ENCODE measurements around the gene CCDC102A.

CCDC102A gene

GRCh38 chr16:57574646-57575467, 38.5 kb upstream of the CCDC102A start:
- Histone ChIP-seq H3K27me3 (ENCODE audit: insufficient read depth, poor library complexity, severe bottlenecking) (no peaks in the 10 kb centered on the region), H3K4me3 (ENCODE audit: severe bottlenecking) (no peak overlapping the region), H3K4me1 (ENCODE audit: insufficient read depth, poor library complexity, severe bottlenecking) (no peaks in the 10 kb centered on the region), H3K27ac (ENCODE audit: poor library complexity, severe bottlenecking) (no peak overlapping the region), H3K36me3 (ENCODE audit: low read depth) (no peaks in the 10 kb centered on the region), H3K9me3 (ENCODE audit: severe bottlenecking) (no peaks in the 10 kb centered on the region)
- DNase-seq (ENCODE audit: low spot score) (peak; percentile 55), ATAC-seq (ENCODE audit: low read depth) (no peak)
- TF ChIP-seq CTCF (IDR thresholded peaks at IDR 0.05; ENCODE audit: poor library complexity, severe bottlenecking) = no peak

- no peaks in the 10 kb centered on the region for H3K4me1 ChIP-seq (ENCODE audit: insufficient read depth, poor library complexity, severe bottlenecking)
- no peak overlapping the region for H3K4me3 ChIP-seq (ENCODE audit: severe bottlenecking)
- DNase-seq (ENCODE audit: low spot score) = peak; percentile 49
- H3K9me3 ChIP-seq (ENCODE audit: severe bottlenecking) = no peaks in the 10 kb centered on the region
- no peaks in the 10 kb centered on the region for H3K36me3 ChIP-seq (ENCODE audit: low read depth)
- H3K27ac ChIP-seq (ENCODE audit: poor library complexity, severe bottlenecking) = no peak overlapping the region
- no peaks in the 10 kb centered on the region for H3K27me3 ChIP-seq (ENCODE audit: insufficient read depth, poor library complexity, severe bottlenecking)
- no peak for ATAC-seq (ENCODE audit: low read depth)
- no peak for TF ChIP-seq CTCF (IDR thresholded peaks at IDR 0.05; ENCODE audit: poor library complexity, severe bottlenecking)
Measured at GRCh38 chr16:57574086-57574485, 37.7 kb upstream of the CCDC102A start.

- no peak for TF ChIP-seq CTCF (IDR thresholded peaks at IDR 0.05; ENCODE audit: poor library complexity, severe bottlenecking)
- no peaks in the 10 kb centered on the region for H3K36me3 ChIP-seq (ENCODE audit: low read depth)
- DNase-seq (ENCODE audit: low spot score) (no peak), ATAC-seq (ENCODE audit: low read depth) (no peak)
- H3K9me3 ChIP-seq (ENCODE audit: severe bottlenecking) = no peaks in the 10 kb centered on the region
- H3K27ac ChIP-seq (ENCODE audit: poor library complexity, severe bottlenecking) = no peak overlapping the region
- H3K4me3 ChIP-seq (ENCODE audit: severe bottlenecking) = no peak overlapping the region
- no peaks in the 10 kb centered on the region for H3K4me1 ChIP-seq (ENCODE audit: insufficient read depth, poor library complexity, severe bottlenecking)
- no peaks in the 10 kb centered on the region for H3K27me3 ChIP-seq (ENCODE audit: insufficient read depth, poor library complexity, severe bottlenecking)
Measured at GRCh38 chr16:57572978-57573728, 36.8 kb upstream of the CCDC102A start.

- Histone ChIP-seq H3K4me3 (ENCODE audit: severe bottlenecking) (no peak overlapping the region), H3K4me1 (ENCODE audit: insufficient read depth, poor library complexity, severe bottlenecking) (no peaks in the 10 kb centered on the region), H3K9me3 (ENCODE audit: severe bottlenecking) (no peaks in the 10 kb centered on the region), H3K27me3 (ENCODE audit: insufficient read depth, poor library complexity, severe bottlenecking) (no peaks in the 10 kb centered on the region), H3K36me3 (ENCODE audit: low read depth) (no peaks in the 10 kb centered on the region), H3K27ac (ENCODE audit: poor library complexity, severe bottlenecking) (no peak overlapping the region)
- DNase-seq (ENCODE audit: low spot score) (peak; percentile 35), ATAC-seq (ENCODE audit: low read depth) (no peak)
- no peak for TF ChIP-seq CTCF (IDR thresholded peaks at IDR 0.05; ENCODE audit: poor library complexity, severe bottlenecking)
Measured at GRCh38 chr16:57571098-57571497, 34.7 kb upstream of the CCDC102A start.

Measured in RWPE2 (cell line).